ENCODE data around the gene ZNF343. TPM values are rescaled to one million over a fixed set of nuclear protein-coding genes. Genes with fewer than 3 reads are reported as not detected.
"Not testable (repeated sequence)": the region's sequence is repeated elsewhere in the genome, so short reads cannot be mapped to it uniquely, and the experiment has no call there.

ZNF343 gene
- total and polyA plus RNA-seq, 2 donors (not counting 1 experiment from before 2014, with no cell fraction given): 11.2 to 15.0 TPM

GRCh38 chr20:2507875-2508630, 662 bp downstream of the ZNF343 start:
- Histone ChIP-seq H3K27me3 (ENCODE audit: control insufficient read depth, insufficient read depth, low read length) (no peaks in the 10 kb centered on the region), H3K4me3 (replicated peaks in 1 of 4; ENCODE audit: control extremely low read depth in 1 of 4, insufficient read depth in 1 of 4, low read depth in 3 of 4, low read length in 4 of 4) (peak overlapping the region; percentile 81 to 97 (median 88)), H3K4me2 (ENCODE audit: extremely low read depth, insufficient read depth, low read length) (peak overlapping the region; percentile 96), H3K4me1 (ENCODE audit: control insufficient read depth, extremely low read depth, insufficient read depth, low read length) (no peaks in the 10 kb centered on the region), H3K36me3 (ENCODE audit: control insufficient read depth, insufficient read depth, low read length) (no peaks in the 10 kb centered on the region), H3K9ac (ENCODE audit: insufficient read depth, low read length) (peak overlapping the region; percentile 89), H4K20me1 (ENCODE audit: control insufficient read depth, extremely low read depth, insufficient read depth, low read length) (no peaks in the 10 kb centered on the region), H3K27ac (ENCODE audit: insufficient read depth, low read length) (peak overlapping the region; percentile 93), H3K79me2 (ENCODE audit: control insufficient read depth, insufficient read depth, low read length) (peaks cover 14% of the 10 kb centered on the region), H3K9me3 (ENCODE audit: control insufficient read depth, insufficient read depth, low read depth, low read length) (no peaks in the 10 kb centered on the region), H2AFZ (ENCODE audit: low read length) (peak overlapping the region; percentile 100)
- TF ChIP-seq CTCF (conservative IDR thresholded peaks at IDR 0.05 in 1 of 2, IDR thresholded peaks at IDR 0.05 in 1 of 2; ENCODE audit: low read depth in 1 of 2, low read length in 2 of 2) (no peak), EZH2 (IDR thresholded peaks at IDR 0.05; ENCODE audit: low read length, missing control alignments) (no peak)
- peak in 1 of 2 donors; percentile 53 for DNase-seq (ENCODE audit: low read depth in 2 of 2)

- no peaks in the 10 kb centered on the region for H3K4me1 ChIP-seq (ENCODE audit: control insufficient read depth, extremely low read depth, insufficient read depth, low read length)
- peak overlapping the region; percentile 81 to 97 (median 88) for H3K4me3 ChIP-seq (replicated peaks in 1 of 4; ENCODE audit: control extremely low read depth in 1 of 4, insufficient read depth in 1 of 4, low read depth in 3 of 4, low read length in 4 of 4)
- no peaks in the 10 kb centered on the region for H4K20me1 ChIP-seq (ENCODE audit: control insufficient read depth, extremely low read depth, insufficient read depth, low read length)
- peak in 1 of 2 donors; percentile 8 for DNase-seq (ENCODE audit: low read depth in 2 of 2)
- no peak overlapping the region for H3K9ac ChIP-seq (ENCODE audit: insufficient read depth, low read length)
- no peaks in the 10 kb centered on the region for H3K27me3 ChIP-seq (ENCODE audit: control insufficient read depth, insufficient read depth, low read length)
- H2AFZ ChIP-seq (ENCODE audit: low read length): no peak overlapping the region
- peaks cover 14% of the 10 kb centered on the region for H3K79me2 ChIP-seq (ENCODE audit: control insufficient read depth, insufficient read depth, low read length)
- no peaks in the 10 kb centered on the region for H3K36me3 ChIP-seq (ENCODE audit: control insufficient read depth, insufficient read depth, low read length)
- H3K27ac ChIP-seq (ENCODE audit: insufficient read depth, low read length): peak overlapping the region; percentile 93
- H3K9me3 ChIP-seq (ENCODE audit: control insufficient read depth, insufficient read depth, low read depth, low read length): no peaks in the 10 kb centered on the region
- TF ChIP-seq CTCF (conservative IDR thresholded peaks at IDR 0.05 in 1 of 2, IDR thresholded peaks at IDR 0.05 in 1 of 2; ENCODE audit: low read depth in 1 of 2, low read length in 2 of 2): no peak
- TF ChIP-seq EZH2 (IDR thresholded peaks at IDR 0.05; ENCODE audit: low read length, missing control alignments): no peak
- peak overlapping the region; percentile 96 for H3K4me2 ChIP-seq (ENCODE audit: extremely low read depth, insufficient read depth, low read length)
Measured at GRCh38 chr20:2507464-2507863, 1.3 kb downstream of the ZNF343 start.

GRCh38 chr20:2506426-2506825, 2.3 kb downstream of the ZNF343 start:
- not testable (repeated sequence) for H3K9ac ChIP-seq (ENCODE audit: insufficient read depth, low read length); H3K9me3 ChIP-seq (ENCODE audit: control insufficient read depth, insufficient read depth, low read depth, low read length); H3K4me3 ChIP-seq (replicated peaks in 1 of 4; ENCODE audit: control extremely low read depth in 1 of 4, insufficient read depth in 1 of 4, low read depth in 3 of 4, low read length in 4 of 4); H2AFZ ChIP-seq (ENCODE audit: low read length); H4K20me1 ChIP-seq (ENCODE audit: control insufficient read depth, extremely low read depth, insufficient read depth, low read length); DNase-seq (ENCODE audit: low read depth in 2 of 2); H3K27ac ChIP-seq (ENCODE audit: insufficient read depth, low read length); H3K4me1 ChIP-seq (ENCODE audit: control insufficient read depth, extremely low read depth, insufficient read depth, low read length); H3K4me2 ChIP-seq (ENCODE audit: extremely low read depth, insufficient read depth, low read length); H3K27me3 ChIP-seq (ENCODE audit: control insufficient read depth, insufficient read depth, low read length); H3K36me3 ChIP-seq (ENCODE audit: control insufficient read depth, insufficient read depth, low read length)
- peaks cover 14% of the 10 kb centered on the region for H3K79me2 ChIP-seq (ENCODE audit: control insufficient read depth, insufficient read depth, low read length)

- not testable (repeated sequence) for H3K9ac ChIP-seq (ENCODE audit: insufficient read depth, low read length); H3K36me3 ChIP-seq (ENCODE audit: control insufficient read depth, insufficient read depth, low read length)
- peaks cover 14% of the 10 kb centered on the region for H3K79me2 ChIP-seq (ENCODE audit: control insufficient read depth, insufficient read depth, low read length)
Measured at GRCh38 chr20:2504803-2505202, 3.9 kb downstream of the ZNF343 start.

GRCh38 chr20:2502808-2503384, 5.8 kb downstream of the ZNF343 start:
- not testable (repeated sequence) for DNase-seq (ENCODE audit: low read depth in 2 of 2); H3K79me2 ChIP-seq (ENCODE audit: control insufficient read depth, insufficient read depth, low read length)

More at GRCh38 chr20:2504803-2505202, 3.9 kb downstream of the ZNF343 start:
- H3K4me1 ChIP-seq (ENCODE audit: control insufficient read depth, extremely low read depth, insufficient read depth, low read length); H3K9me3 ChIP-seq (ENCODE audit: control insufficient read depth, insufficient read depth, low read depth, low read length); H4K20me1 ChIP-seq (ENCODE audit: control insufficient read depth, extremely low read depth, insufficient read depth, low read length); H3K27me3 ChIP-seq (ENCODE audit: control insufficient read depth, insufficient read depth, low read length); DNase-seq (ENCODE audit: low read depth in 2 of 2); H3K4me2 ChIP-seq (ENCODE audit: extremely low read depth, insufficient read depth, low read length); H2AFZ ChIP-seq (ENCODE audit: low read length); H3K27ac ChIP-seq (ENCODE audit: insufficient read depth, low read length); H3K4me3 ChIP-seq (replicated peaks in 1 of 4; ENCODE audit: control extremely low read depth in 1 of 4, insufficient read depth in 1 of 4, low read depth in 3 of 4, low read length in 4 of 4): not testable (repeated sequence)

More at GRCh38 chr20:2502808-2503384, 5.8 kb downstream of the ZNF343 start:
- not testable (repeated sequence) for H3K27me3 ChIP-seq (ENCODE audit: control insufficient read depth, insufficient read depth, low read length); H3K9me3 ChIP-seq (ENCODE audit: control insufficient read depth, insufficient read depth, low read depth, low read length); H4K20me1 ChIP-seq (ENCODE audit: control insufficient read depth, extremely low read depth, insufficient read depth, low read length); H3K36me3 ChIP-seq (ENCODE audit: control insufficient read depth, insufficient read depth, low read length); H3K4me3 ChIP-seq (replicated peaks in 1 of 4; ENCODE audit: control extremely low read depth in 1 of 4, insufficient read depth in 1 of 4, low read depth in 3 of 4, low read length in 4 of 4); H3K27ac ChIP-seq (ENCODE audit: insufficient read depth, low read length); H2AFZ ChIP-seq (ENCODE audit: low read length); H3K9ac ChIP-seq (ENCODE audit: insufficient read depth, low read length); H3K4me1 ChIP-seq (ENCODE audit: control insufficient read depth, extremely low read depth, insufficient read depth, low read length); H3K4me2 ChIP-seq (ENCODE audit: extremely low read depth, insufficient read depth, low read length)
